ENCODE results near the gene RNF141.

DNA sequence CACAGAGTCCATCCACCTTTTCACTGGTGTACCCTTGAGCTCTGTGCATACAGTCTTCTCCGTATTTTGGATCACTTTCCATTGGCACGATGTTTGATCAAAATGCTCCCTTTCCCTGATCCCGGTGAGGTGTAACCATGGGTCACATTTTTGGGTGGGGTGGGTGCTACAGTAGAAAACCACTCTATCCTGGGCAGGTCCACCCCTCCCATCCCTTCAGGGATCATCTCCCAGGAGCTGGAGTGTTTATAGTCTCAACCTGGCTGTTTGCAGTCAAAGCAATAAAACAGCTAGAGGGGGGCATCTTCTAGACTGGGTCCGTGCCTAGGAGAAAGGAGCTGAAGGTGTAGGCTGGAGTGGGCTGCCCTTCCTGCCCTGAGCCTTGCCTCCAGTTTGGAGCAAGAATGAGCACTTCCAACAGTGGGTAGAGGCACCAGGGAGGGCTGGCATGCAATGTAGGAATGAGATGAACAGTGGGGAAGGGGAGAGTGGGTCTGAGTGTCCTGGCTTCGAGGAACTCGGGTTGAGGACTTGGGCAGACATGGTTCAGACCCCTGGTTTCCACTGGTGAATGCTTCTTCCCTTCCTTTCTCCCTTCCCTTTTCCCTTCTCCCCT is 38.8 kb downstream of the RNF141 start:
- TF ChIP-seq, protein P1, sequence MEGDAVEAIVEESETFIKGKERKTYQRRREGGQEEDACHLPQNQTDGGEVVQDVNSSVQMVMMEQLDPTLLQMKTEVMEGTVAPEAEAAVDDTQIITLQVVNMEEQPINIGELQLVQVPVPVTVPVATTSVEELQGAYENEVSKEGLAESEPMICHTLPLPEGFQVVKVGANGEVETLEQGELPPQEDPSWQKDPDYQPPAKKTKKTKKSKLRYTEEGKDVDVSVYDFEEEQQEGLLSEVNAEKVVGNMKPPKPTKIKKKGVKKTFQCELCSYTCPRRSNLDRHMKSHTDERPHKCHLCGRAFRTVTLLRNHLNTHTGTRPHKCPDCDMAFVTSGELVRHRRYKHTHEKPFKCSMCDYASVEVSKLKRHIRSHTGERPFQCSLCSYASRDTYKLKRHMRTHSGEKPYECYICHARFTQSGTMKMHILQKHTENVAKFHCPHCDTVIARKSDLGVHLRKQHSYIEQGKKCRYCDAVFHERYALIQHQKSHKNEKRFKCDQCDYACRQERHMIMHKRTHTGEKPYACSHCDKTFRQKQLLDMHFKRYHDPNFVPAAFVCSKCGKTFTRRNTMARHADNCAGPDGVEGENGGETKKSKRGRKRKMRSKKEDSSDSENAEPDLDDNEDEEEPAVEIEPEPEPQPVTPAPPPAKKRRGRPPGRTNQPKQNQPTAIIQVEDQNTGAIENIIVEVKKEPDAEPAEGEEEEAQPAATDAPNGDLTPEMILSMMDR (IDR thresholded peaks at IDR 0.05; ENCODE audit: borderline replicate concordance, extremely low read depth, low read length, poor library complexity, severe bottlenecking) = no peak
- no peak for TF ChIP-seq EZH2 (IDR thresholded peaks at IDR 0.05; ENCODE audit: borderline replicate concordance, low read depth, low read length, severe bottlenecking)
